ENCODE results near the gene FERMT3.
A peak's percentile ranks its signal among the peaks of the same experiment; 100 is the strongest.

The FERMT3 gene

GRCh38 chr11:64185693-64186491, 20.6 kb upstream of the FERMT3 start, which contains the start of gene STIP1:
Gene STIP1 (plus strand): TSS chr11:64186171. CDS start chr11:64186262, 91 bp downstream.
- H3K9me3 ChIP-seq (ENCODE audit: control extremely low read depth in 1 of 5, control insufficient read depth in 4 of 5, insufficient read depth in 2 of 5, low read depth in 1 of 5, low read length in 4 of 5): no peaks in the 10 kb centered on the region
- H3K27ac ChIP-seq (ENCODE audit: insufficient read depth in 1 of 2, low read depth in 1 of 2, low read length in 2 of 2, poor library complexity in 1 of 2, severe bottlenecking in 2 of 2): peak within 1 kb of the TSS; percentile 47 to 74
- ChIA-PET POLR2A (interaction anchor here (0.6 to 4.1 kb wide), 9 partner anchors 10 to 1411 kb away, joined by 3 to 19 read pairs (median 5); partner anchors contain the start of genes FERMT3, MACROD1, NUDT22 and TRPT1), CTCF (interaction anchor here (0.8 to 10.3 kb wide), 7 partner anchors 12 to 117 kb away, joined by 3 to 88 read pairs (median 3); partner anchors contain the start of gene FERMT3)
- H3K4me1 ChIP-seq (ENCODE audit: control extremely low read depth in 1 of 4, control insufficient read depth in 4 of 4, insufficient read depth in 4 of 4, low read length in 3 of 4): peaks cover 3 to 44% (median 21%) of the 10 kb centered on the region in 4 experiments
- no peaks in the 10 kb centered on the region for H3K27me3 ChIP-seq (replicated peaks in 2 of 5; ENCODE audit: control insufficient read depth in 4 of 5, insufficient read depth in 5 of 5, low read length in 4 of 5)
- peaks cover 0 to 14% (median 6%) of the 10 kb centered on the region in 4 experiments for H3K36me3 ChIP-seq (ENCODE audit: control insufficient read depth in 4 of 4, insufficient read depth in 4 of 4, low read length in 3 of 4)
- under 1% methylated on average over 58 of the region's 74 CpGs for WGBS (ENCODE audit: insufficient coverage)
- DNase-seq: peak; percentile 100
- peak within 1 kb of the TSS; percentile 52 to 89 (median 74) for H3K4me3 ChIP-seq (ENCODE audit: control insufficient read depth in 1 of 7, extremely low read depth in 1 of 7, insufficient read depth in 4 of 7, low read depth in 2 of 7, low read length in 6 of 7)

DNA sequence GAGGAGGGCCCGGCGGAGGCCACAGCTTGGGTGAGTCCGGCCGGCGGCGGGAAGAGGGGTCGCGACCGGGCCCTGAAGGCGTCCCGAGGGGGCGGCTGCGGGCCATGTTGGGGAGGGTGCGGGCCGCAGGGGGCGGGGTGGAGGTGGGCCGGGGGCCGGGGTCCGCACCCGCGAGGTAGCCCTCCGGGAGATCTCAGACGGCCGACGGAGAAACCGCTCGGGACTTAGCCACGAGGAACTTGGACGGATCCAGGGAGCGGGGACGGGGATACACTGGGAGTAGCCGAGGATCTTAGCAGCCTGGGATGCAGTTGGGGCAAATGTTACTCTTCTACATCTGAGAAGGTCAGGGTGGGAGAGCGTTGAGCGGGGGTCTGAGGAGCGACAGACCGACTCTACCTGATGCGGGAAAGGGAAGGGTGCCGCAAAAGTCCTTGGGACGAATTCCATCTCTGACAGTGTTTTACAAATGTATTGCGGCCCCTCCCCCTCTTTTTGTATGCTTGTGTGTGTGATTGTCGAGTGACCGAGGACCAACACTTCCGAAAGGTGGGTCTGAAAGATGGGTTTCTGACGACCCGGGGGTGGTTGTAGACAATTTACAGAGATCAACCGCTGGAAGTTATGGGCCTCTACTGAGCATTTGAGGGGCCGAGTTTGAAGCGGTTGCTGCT, 19.9 kb upstream of the FERMT3 start:
- POLR2A ChIA-PET: interaction anchor here (1.0 to 4.1 kb wide), 4 partner anchors 9 to 58 kb away, joined by 4 to 19 read pairs (median 6); partner anchors contain the start of genes FERMT3, NUDT22 and TRPT1
- H3K36me3 ChIP-seq (ENCODE audit: control insufficient read depth in 4 of 4, insufficient read depth in 4 of 4, low read length in 3 of 4): peaks cover 0 to 14% (median 6%) of the 10 kb centered on the region in 4 experiments
- no peaks in the 10 kb centered on the region for H3K9me3 ChIP-seq (ENCODE audit: control extremely low read depth in 1 of 5, control insufficient read depth in 4 of 5, insufficient read depth in 2 of 5, low read depth in 1 of 5, low read length in 4 of 5)
- DNase-seq: peak in 1 of 3 donors; percentile 28
- peak overlapping the region in 1 of 2 experiments; percentile 25 for H3K27ac ChIP-seq (ENCODE audit: insufficient read depth in 1 of 2, low read depth in 1 of 2, low read length in 2 of 2, poor library complexity in 1 of 2, severe bottlenecking in 2 of 2)
- 0% methylated on average over 31 of the region's 48 CpGs for WGBS (ENCODE audit: insufficient coverage)
- no peaks in the 10 kb centered on the region for H3K27me3 ChIP-seq (replicated peaks in 2 of 5; ENCODE audit: control insufficient read depth in 4 of 5, insufficient read depth in 5 of 5, low read length in 4 of 5)
- H3K4me1 ChIP-seq (ENCODE audit: control extremely low read depth in 1 of 4, control insufficient read depth in 4 of 4, insufficient read depth in 4 of 4, low read length in 3 of 4): peaks cover 0 to 36% (median 16%) of the 10 kb centered on the region in 4 experiments
- CTCF ChIA-PET: interaction anchor here (0.8 to 10.3 kb wide), 4 partner anchors 18 to 116 kb away, joined by 3 to 88 read pairs (median 3); partner anchors contain the start of gene FERMT3
- H3K4me3 ChIP-seq (ENCODE audit: control insufficient read depth in 1 of 7, extremely low read depth in 1 of 7, insufficient read depth in 4 of 7, low read depth in 2 of 7, low read length in 6 of 7): no peak overlapping the region

DNA sequence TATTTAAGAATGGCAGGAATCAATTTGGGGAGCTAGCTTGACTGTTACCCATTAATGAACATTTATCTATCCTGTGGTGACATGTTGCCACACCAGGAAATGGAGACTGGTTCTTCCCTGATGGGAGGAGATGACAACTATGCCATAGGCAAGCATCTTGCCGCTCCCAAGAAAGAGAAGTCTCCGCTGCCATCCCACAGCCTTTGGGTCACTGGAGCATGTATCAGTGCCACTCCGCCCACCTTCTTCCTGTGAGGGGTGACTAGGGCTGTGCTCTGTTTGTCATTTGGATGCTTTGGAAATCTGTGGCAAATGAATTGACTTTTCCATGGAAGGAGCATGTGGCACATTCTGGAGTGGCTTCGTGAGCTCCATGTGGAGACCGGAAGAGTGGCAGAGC, 14.1 kb upstream of the FERMT3 start:
- H3K27ac ChIP-seq (ENCODE audit: insufficient read depth in 1 of 2, low read depth in 1 of 2, low read length in 2 of 2, poor library complexity in 1 of 2, severe bottlenecking in 2 of 2): peak overlapping the region in 1 of 2 experiments; percentile 6
- peaks cover 24 to 64% (median 52%) of the 10 kb centered on the region in 4 experiments for H3K36me3 ChIP-seq (ENCODE audit: control insufficient read depth in 4 of 4, insufficient read depth in 4 of 4, low read length in 3 of 4)
- ChIA-PET CTCF (interaction anchor here (1.5 to 10.3 kb wide), 2 partner anchors 12 to 25 kb away, joined by 4 to 88 read pairs; partner anchors contain the start of gene FERMT3), POLR2A (no interaction called here)
- H3K9me3 ChIP-seq (ENCODE audit: control extremely low read depth in 1 of 5, control insufficient read depth in 4 of 5, insufficient read depth in 2 of 5, low read depth in 1 of 5, low read length in 4 of 5): no peaks in the 10 kb centered on the region
- no peak overlapping the region for H3K4me3 ChIP-seq (ENCODE audit: control insufficient read depth in 1 of 7, extremely low read depth in 1 of 7, insufficient read depth in 4 of 7, low read depth in 2 of 7, low read length in 6 of 7)
- no peaks in the 10 kb centered on the region for H3K27me3 ChIP-seq (replicated peaks in 2 of 5; ENCODE audit: control insufficient read depth in 4 of 5, insufficient read depth in 5 of 5, low read length in 4 of 5)
- WGBS (ENCODE audit: insufficient coverage): 100% methylated on average over 3 of the region's 5 CpGs
- peaks cover 0 to 10% (median under 1%) of the 10 kb centered on the region in 4 experiments for H3K4me1 ChIP-seq (ENCODE audit: control extremely low read depth in 1 of 4, control insufficient read depth in 4 of 4, insufficient read depth in 4 of 4, low read length in 3 of 4)
- no peak for DNase-seq

- no peak overlapping the region for H3K27ac ChIP-seq (ENCODE audit: insufficient read depth in 1 of 2, low read depth in 1 of 2, low read length in 2 of 2, poor library complexity in 1 of 2, severe bottlenecking in 2 of 2)
- no peaks in the 10 kb centered on the region for H3K27me3 ChIP-seq (replicated peaks in 2 of 5; ENCODE audit: control insufficient read depth in 4 of 5, insufficient read depth in 5 of 5, low read length in 4 of 5)
- peaks cover 0 to 5% (median 0%) of the 10 kb centered on the region in 4 experiments for H3K4me1 ChIP-seq (ENCODE audit: control extremely low read depth in 1 of 4, control insufficient read depth in 4 of 4, insufficient read depth in 4 of 4, low read length in 3 of 4)
- CTCF ChIA-PET: interaction anchor here (0.6 to 4.1 kb wide), 7 partner anchors 9 to 1324 kb away, joined by 3 to 27 read pairs (median 4); partner anchors contain the start of genes FERMT3 and PLCB3
- H3K9me3 ChIP-seq (ENCODE audit: control extremely low read depth in 1 of 5, control insufficient read depth in 4 of 5, insufficient read depth in 2 of 5, low read depth in 1 of 5, low read length in 4 of 5): no peaks in the 10 kb centered on the region
- H3K36me3 ChIP-seq (ENCODE audit: control insufficient read depth in 4 of 4, insufficient read depth in 4 of 4, low read length in 3 of 4): peaks cover 31 to 79% (median 65%) of the 10 kb centered on the region in 4 experiments
- WGBS (ENCODE audit: insufficient coverage): 100% methylated on average over 2 of the region's 9 CpGs
- POLR2A ChIA-PET: interaction anchor here (1.7 kb wide), 1 partner anchor 11 kb away, joined by 6 read pairs; the partner anchor contains the start of gene STIP1
- DNase-seq: no peak
- no peak overlapping the region for H3K4me3 ChIP-seq (ENCODE audit: control insufficient read depth in 1 of 7, extremely low read depth in 1 of 7, insufficient read depth in 4 of 7, low read depth in 2 of 7, low read length in 6 of 7)
Observed at GRCh38 chr11:64196626-64197025, 9.9 kb upstream of the FERMT3 start.

DNA sequence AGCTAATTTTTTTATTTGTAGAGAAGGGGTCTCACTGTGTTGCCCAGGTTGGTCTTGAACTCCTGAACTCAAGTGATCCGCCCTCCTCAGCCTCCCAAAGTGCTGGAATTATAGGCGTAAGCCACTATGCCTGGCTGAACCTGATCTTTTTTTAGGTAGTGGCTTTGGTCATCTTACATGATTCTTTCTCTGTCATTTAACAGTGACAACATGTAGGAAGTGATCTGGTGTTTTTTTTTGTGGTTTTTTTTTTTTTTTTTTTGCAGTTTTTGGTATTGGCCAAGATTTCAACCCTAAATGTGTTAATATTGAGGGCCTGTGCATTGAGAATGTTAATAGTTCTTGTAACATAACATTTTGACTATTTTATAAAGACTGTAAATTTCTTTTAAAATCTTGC, 8.0 kb upstream of the FERMT3 start:
- DNase-seq: no peak
- no CpG with 5 or more reads among the region's 2 CpGs for WGBS (ENCODE audit: insufficient coverage)
- H3K27me3 ChIP-seq (replicated peaks in 2 of 5; ENCODE audit: control insufficient read depth in 4 of 5, insufficient read depth in 5 of 5, low read length in 4 of 5): no peaks in the 10 kb centered on the region
- H3K27ac ChIP-seq (ENCODE audit: insufficient read depth in 1 of 2, low read depth in 1 of 2, low read length in 2 of 2, poor library complexity in 1 of 2, severe bottlenecking in 2 of 2): no peak overlapping the region
- CTCF ChIA-PET: interaction anchor here (0.8 to 2.1 kb wide), 2 partner anchors 17 to 34 kb away, joined by 3 to 7 read pairs; no protein-coding TSS in a partner anchor
- H3K4me3 ChIP-seq (ENCODE audit: control insufficient read depth in 1 of 7, extremely low read depth in 1 of 7, insufficient read depth in 4 of 7, low read depth in 2 of 7, low read length in 6 of 7): no peak overlapping the region
- H3K36me3 ChIP-seq (ENCODE audit: control insufficient read depth in 4 of 4, insufficient read depth in 4 of 4, low read length in 3 of 4): peaks cover 31 to 84% (median 70%) of the 10 kb centered on the region in 4 experiments
- H3K9me3 ChIP-seq (ENCODE audit: control extremely low read depth in 1 of 5, control insufficient read depth in 4 of 5, insufficient read depth in 2 of 5, low read depth in 1 of 5, low read length in 4 of 5): no peaks in the 10 kb centered on the region
- peaks cover 0 to 5% (median 0%) of the 10 kb centered on the region in 4 experiments for H3K4me1 ChIP-seq (ENCODE audit: control extremely low read depth in 1 of 4, control insufficient read depth in 4 of 4, insufficient read depth in 4 of 4, low read length in 3 of 4)
- POLR2A ChIA-PET: no interaction called here

DNA sequence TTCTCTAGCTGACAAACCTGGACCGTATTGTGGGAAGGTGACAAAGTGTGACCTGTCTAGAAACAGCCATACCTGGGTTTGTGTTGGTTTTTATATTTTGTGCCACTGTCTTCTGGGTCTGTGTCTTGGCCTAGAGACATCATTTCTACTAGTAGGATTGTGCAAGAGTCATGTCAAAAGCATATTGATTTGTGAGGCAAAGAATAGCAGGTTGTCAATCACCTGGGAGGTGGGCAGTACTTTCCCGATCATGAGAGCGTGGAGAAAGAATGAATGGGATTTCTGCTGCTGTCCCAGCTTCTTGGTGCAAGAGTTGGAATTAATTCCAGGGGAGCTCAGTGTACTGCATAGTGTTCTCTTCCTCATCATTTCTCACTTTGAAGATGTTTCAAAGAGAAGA, 5.0 kb upstream of the FERMT3 start:
- H3K36me3 ChIP-seq (ENCODE audit: control insufficient read depth in 4 of 4, insufficient read depth in 4 of 4, low read length in 3 of 4): peaks cover 18 to 62% (median 50%) of the 10 kb centered on the region in 4 experiments
- 97% methylated on average over 3 of the region's 3 CpGs for WGBS (ENCODE audit: insufficient coverage)
- H3K4me1 ChIP-seq (ENCODE audit: control extremely low read depth in 1 of 4, control insufficient read depth in 4 of 4, insufficient read depth in 4 of 4, low read length in 3 of 4): peaks cover 5 to 34% (median 26%) of the 10 kb centered on the region in 4 experiments
- ChIA-PET POLR2A (no interaction called here), CTCF (interaction anchor here (1.0 to 15.6 kb wide), 6 partner anchors 13 to 130 kb away, joined by 3 to 321 read pairs (median 106); partner anchors contain the start of genes CATSPERZ, ESRRA, FKBP2 and NUDT22)
- DNase-seq: no peak
- no peak overlapping the region for H3K27ac ChIP-seq (ENCODE audit: insufficient read depth in 1 of 2, low read depth in 1 of 2, low read length in 2 of 2, poor library complexity in 1 of 2, severe bottlenecking in 2 of 2)
- H3K9me3 ChIP-seq (ENCODE audit: control extremely low read depth in 1 of 5, control insufficient read depth in 4 of 5, insufficient read depth in 2 of 5, low read depth in 1 of 5, low read length in 4 of 5): no peaks in the 10 kb centered on the region
- no peaks in the 10 kb centered on the region for H3K27me3 ChIP-seq (replicated peaks in 2 of 5; ENCODE audit: control insufficient read depth in 4 of 5, insufficient read depth in 5 of 5, low read length in 4 of 5)
- H3K4me3 ChIP-seq (ENCODE audit: control insufficient read depth in 1 of 7, extremely low read depth in 1 of 7, insufficient read depth in 4 of 7, low read depth in 2 of 7, low read length in 6 of 7): no peak overlapping the region
